Measurements from ENCODE around the gene ANKRD13A. TPM values are rescaled to one million over a fixed set of nuclear protein-coding genes. Genes with fewer than 3 reads are reported as not detected.
A peak's percentile ranks its signal among the peaks of the same experiment; 100 is the strongest.

ANKRD13A gene
- total and polyA plus RNA-seq, 12 donors: 14.0 to 29.0 (median 18.6) TPM

- intact Hi-C loops (cut with DNase I): no loop called here
- WGBS, 2 donors: 95 to 98% methylated on average over 8 of the region's 8 CpGs
These were observed 39.7 kb upstream of the ANKRD13A start for GRCh38 chr12:109959411-109960093.

GRCh38 chr12:109961201-109961600 is 38.0 kb upstream of the ANKRD13A start:
- peak overlapping the region in 8 of 10 donors; percentile 10 to 52 (median 43) for H3K27ac ChIP-seq
- no peaks in the 10 kb centered on the region for H3K9me3 ChIP-seq
- TF ChIP-seq CTCF (IDR thresholded peaks at IDR 0.05): no peak
- H3K27me3 ChIP-seq: no peaks in the 10 kb centered on the region
- H3K36me3 ChIP-seq: peaks cover 0 to 99% (median 50%) of the 10 kb centered on the region in 9 donors
- intact Hi-C loops (cut with DNase I): no loop called here
- DNase-seq: peak in 1 of 2 donors; percentile 43
- WGBS, 2 donors: 47 to 59% methylated on average over 14 of the region's 14 CpGs
- H3K4me1 ChIP-seq: peaks cover 0 to 16% (median 8%) of the 10 kb centered on the region in 9 donors
- H3K4me3 ChIP-seq: no peak overlapping the region
- ATAC-seq: peak in 7 of 8 donors; percentile 43 to 88 (median 71)

More at GRCh38 chr12:109959411-109960093, 39.7 kb upstream of the ANKRD13A start:
- Histone ChIP-seq H3K9me3 (no peaks in the 10 kb centered on the region), H3K4me1 (peaks cover 0 to 13% (median 8%) of the 10 kb centered on the region in 9 donors), H3K27me3 (no peaks in the 10 kb centered on the region), H3K27ac (no peak overlapping the region), H3K36me3 (peaks cover 0 to 99% (median 57%) of the 10 kb centered on the region in 9 donors), H3K4me3 (no peak overlapping the region)
- DNase-seq (no peak), ATAC-seq (no peak)
- no peak for TF ChIP-seq CTCF (IDR thresholded peaks at IDR 0.05)

GRCh38 chr12:109961612-109962011 is 37.6 kb upstream of the ANKRD13A start:
- peak overlapping the region in 8 of 10 donors; percentile 10 to 52 (median 43) for H3K27ac ChIP-seq
- no peaks in the 10 kb centered on the region for H3K9me3 ChIP-seq
- H3K4me3 ChIP-seq: no peak overlapping the region
- intact Hi-C loops (cut with DNase I): no loop called here
- TF ChIP-seq CTCF (IDR thresholded peaks at IDR 0.05): no peak
- ATAC-seq (peak in 6 of 8 donors; percentile 7 to 67 (median 47)), DNase-seq (no peak)
- H3K27me3 ChIP-seq: no peaks in the 10 kb centered on the region
- WGBS, 2 donors: 52 to 55% methylated on average over 6 of the region's 6 CpGs
- peaks cover 0 to 16% (median 8%) of the 10 kb centered on the region in 9 donors for H3K4me1 ChIP-seq
- H3K36me3 ChIP-seq: peaks cover 0 to 99% (median 50%) of the 10 kb centered on the region in 9 donors

- no peaks in the 10 kb centered on the region for H3K9me3 ChIP-seq
- no peak for TF ChIP-seq CTCF (IDR thresholded peaks at IDR 0.05)
- ATAC-seq: peak in 2 of 8 donors; percentile 14 to 46
- peak overlapping the region in 4 of 10 donors; percentile 10 to 52 (median 46) for H3K27ac ChIP-seq
- H3K27me3 ChIP-seq: no peaks in the 10 kb centered on the region
- 66% methylated on average over 3 of the region's 3 CpGs for WGBS, 2 donors
- no peak for DNase-seq
- peaks cover 0 to 99% (median 45%) of the 10 kb centered on the region in 9 donors for H3K36me3 ChIP-seq
- peaks cover 0 to 16% (median 8%) of the 10 kb centered on the region in 9 donors for H3K4me1 ChIP-seq
- intact Hi-C loops (cut with DNase I): no loop called here
- H3K4me3 ChIP-seq: no peak overlapping the region
These were observed 36.8 kb upstream of the ANKRD13A start for GRCh38 chr12:109962398-109962797.

All from heart right ventricle (tissue), 16 donors.